ENCODE data around the gene RNPEPL1. TPM values are rescaled to one million over a fixed set of nuclear protein-coding genes. Genes with fewer than 3 reads are reported as not detected.

The RNPEPL1 gene
- total RNA-seq, 1 donor from 2014 or later: 29.2 TPM

DNA sequence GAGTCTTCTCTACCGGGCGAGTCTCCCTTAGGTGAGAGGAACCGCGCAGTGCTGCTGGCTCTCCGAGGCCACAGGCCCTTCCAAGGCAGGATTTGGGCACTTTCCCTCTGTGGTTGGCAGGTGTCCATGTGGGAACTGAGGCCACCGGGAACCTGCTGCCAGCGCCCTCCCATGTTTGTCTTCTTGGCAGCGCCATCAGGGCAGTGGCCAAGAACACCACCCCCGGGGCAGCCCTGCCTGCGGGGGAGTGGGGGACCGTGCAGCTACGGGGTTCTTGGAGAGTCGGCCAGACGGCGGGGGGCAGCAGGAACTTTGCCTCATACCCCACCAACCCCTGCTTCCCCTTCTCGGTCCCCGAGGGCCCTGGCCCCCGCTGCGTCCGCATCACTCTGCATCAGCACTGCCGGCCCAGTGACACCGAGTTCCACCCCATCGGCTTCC lies 28.2 kb downstream of the RNPEPL1 start:
- Mint-ChIP-seq H3K27me3 (ENCODE audit: unreplicated experiment) (peaks cover 1% of the 10 kb centered on the region), H3K36me3 (ENCODE audit: low read depth, unreplicated experiment) (peaks cover 6% of the 10 kb centered on the region), H3K9me3 (ENCODE audit: unreplicated experiment) (no peaks in the 10 kb centered on the region), H3K4me1 (ENCODE audit: unreplicated experiment) (no peaks in the 10 kb centered on the region), H3K4me3 (ENCODE audit: unreplicated experiment) (no peak overlapping the region), H3K27ac (ENCODE audit: unreplicated experiment) (no peak overlapping the region)
- DNase-seq (ENCODE audit: low spot score): no peak
- TF ChIP-seq CTCF (IDR thresholded peaks at IDR 0.05; ENCODE audit: unreplicated experiment): no peak

- TF ChIP-seq CTCF (IDR thresholded peaks at IDR 0.05; ENCODE audit: unreplicated experiment): no peak
- Mint-ChIP-seq H3K36me3 (ENCODE audit: low read depth, unreplicated experiment) (peaks cover 4% of the 10 kb centered on the region), H3K27ac (ENCODE audit: unreplicated experiment) (no peak overlapping the region), H3K4me3 (ENCODE audit: unreplicated experiment) (no peak overlapping the region), H3K27me3 (ENCODE audit: unreplicated experiment) (peaks cover 1% of the 10 kb centered on the region), H3K9me3 (ENCODE audit: unreplicated experiment) (no peaks in the 10 kb centered on the region), H3K4me1 (ENCODE audit: unreplicated experiment) (no peaks in the 10 kb centered on the region)
- no peak for DNase-seq (ENCODE audit: low spot score)
Measured at GRCh38 chr2:240597054-240597418, 28.8 kb downstream of the RNPEPL1 start.

- peaks cover 1% of the 10 kb centered on the region for H3K27me3 Mint-ChIP-seq (ENCODE audit: unreplicated experiment)
- DNase-seq (ENCODE audit: low spot score): no peak
Measured at GRCh38 chr2:240597419-240598181, 29.3 kb downstream of the RNPEPL1 start.

DNA sequence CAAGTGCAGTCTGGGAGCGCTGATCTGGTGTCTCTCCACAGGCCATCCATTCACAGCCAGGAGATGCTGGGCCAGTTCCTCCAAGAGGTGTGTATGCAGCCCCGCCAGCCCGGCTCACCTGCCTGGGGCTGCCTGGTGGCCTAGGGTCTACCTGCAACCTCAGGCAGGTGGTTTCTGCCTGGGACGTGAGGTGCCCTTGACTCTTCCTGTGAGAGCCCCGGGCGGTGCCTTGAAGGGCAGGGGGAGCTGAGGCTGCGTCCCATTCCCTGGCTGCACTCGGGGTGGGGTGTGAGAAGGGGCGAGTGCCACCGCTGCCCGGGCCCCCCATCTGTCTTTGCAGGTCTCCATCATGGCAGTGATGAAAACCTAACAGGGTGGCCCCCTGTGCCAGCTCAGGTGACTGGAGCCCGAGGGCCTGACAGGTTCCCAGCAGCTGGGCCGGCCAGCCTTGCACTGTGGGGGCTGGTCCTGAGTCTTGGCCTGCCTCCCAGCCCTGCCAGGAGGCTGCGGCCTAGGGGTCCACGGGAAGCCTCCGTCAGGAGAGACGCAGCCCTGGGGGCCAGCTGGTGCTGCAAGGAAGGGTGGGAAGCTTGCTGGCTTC lies 30.1 kb downstream of the RNPEPL1 start:
- peaks cover 1% of the 10 kb centered on the region for H3K27me3 Mint-ChIP-seq (ENCODE audit: unreplicated experiment)
- DNase-seq (ENCODE audit: low spot score): no peak
- TF ChIP-seq CTCF (IDR thresholded peaks at IDR 0.05; ENCODE audit: unreplicated experiment): no peak

More at GRCh38 chr2:240597419-240598181, 29.3 kb downstream of the RNPEPL1 start:
- Mint-ChIP-seq H3K4me3 (ENCODE audit: unreplicated experiment) (no peak overlapping the region), H3K36me3 (ENCODE audit: low read depth, unreplicated experiment) (peaks cover 2% of the 10 kb centered on the region), H3K4me1 (ENCODE audit: unreplicated experiment) (no peaks in the 10 kb centered on the region), H3K27ac (ENCODE audit: unreplicated experiment) (no peak overlapping the region), H3K9me3 (ENCODE audit: unreplicated experiment) (no peaks in the 10 kb centered on the region)
- no peak for TF ChIP-seq CTCF (IDR thresholded peaks at IDR 0.05; ENCODE audit: unreplicated experiment)

DNA sequence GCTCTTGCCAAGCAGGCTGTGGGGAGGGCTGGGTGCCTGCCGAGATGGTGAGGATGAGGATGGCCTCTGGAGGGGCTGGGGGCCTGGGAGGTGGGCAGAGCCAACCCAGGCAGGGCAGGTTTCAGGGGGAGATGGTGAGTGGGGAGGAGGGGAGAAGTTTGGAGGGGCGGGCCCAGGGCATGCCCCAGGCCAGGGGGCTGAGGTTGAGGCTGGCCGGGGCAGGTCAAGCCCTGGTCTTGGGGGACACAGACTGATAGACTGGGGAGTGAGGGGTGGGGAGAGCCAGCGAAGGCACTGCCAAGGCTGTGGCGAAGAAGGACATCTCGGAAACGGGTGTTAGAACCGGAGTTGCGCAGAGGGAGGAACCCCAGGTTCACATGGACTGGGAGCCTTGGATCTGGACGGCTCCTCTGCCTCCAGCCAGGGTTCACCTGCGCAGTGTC lies 30.9 kb downstream of the RNPEPL1 start:
- no peaks in the 10 kb centered on the region for H3K36me3 Mint-ChIP-seq (ENCODE audit: low read depth, unreplicated experiment)
- H3K4me1 Mint-ChIP-seq (ENCODE audit: unreplicated experiment): no peaks in the 10 kb centered on the region
- DNase-seq (ENCODE audit: low spot score): no peak
- no peaks in the 10 kb centered on the region for H3K9me3 Mint-ChIP-seq (ENCODE audit: unreplicated experiment)
- no peak overlapping the region for H3K27ac Mint-ChIP-seq (ENCODE audit: unreplicated experiment)
- peaks cover 1% of the 10 kb centered on the region for H3K27me3 Mint-ChIP-seq (ENCODE audit: unreplicated experiment)
- no peak for TF ChIP-seq CTCF (IDR thresholded peaks at IDR 0.05; ENCODE audit: unreplicated experiment)
- no peak overlapping the region for H3K4me3 Mint-ChIP-seq (ENCODE audit: unreplicated experiment)

More for the DNA sequence above, 30.1 kb downstream of the RNPEPL1 start:
- H3K9me3 Mint-ChIP-seq (ENCODE audit: unreplicated experiment): no peaks in the 10 kb centered on the region
- H3K4me3 Mint-ChIP-seq (ENCODE audit: unreplicated experiment): no peak overlapping the region
- no peak overlapping the region for H3K27ac Mint-ChIP-seq (ENCODE audit: unreplicated experiment)
- no peaks in the 10 kb centered on the region for H3K36me3 Mint-ChIP-seq (ENCODE audit: low read depth, unreplicated experiment)
- no peaks in the 10 kb centered on the region for H3K4me1 Mint-ChIP-seq (ENCODE audit: unreplicated experiment)

Data from endothelial cell (in vitro differentiated cells).